Testis (tissue), 2 donors: ENCODE measurements around the gene ABI3BP.

Source experiments
- CTCF ChIP-seq, 3 experiments: fragments of 450-650 bp in 2 of 3; fragments of 200-600 bp in 1 of 3; sonication (generic) in 1 of 3; IDR thresholded peaks; one replicate each; pipeline ENCODE4 v1.5.1; 2016 to 2019; ENCODE audit warnings: antibody characterized with exemption in 3 of 3, mild to moderate bottlenecking in 2 of 3, moderate library complexity in 1 of 3
- POLR2A ChIP-seq: fragments of 450-650 bp; IDR thresholded peaks from one replicate; pipeline ENCODE4 v1.6.1; 2017; ENCODE audit warnings: antibody characterized with exemption, mild to moderate bottlenecking, moderate library complexity

- TF ChIP-seq POLR2A (no peak), CTCF (IDR thresholded peaks at IDR 0.05) (no peak)
Measured at GRCh38 chr3:100972867-100973266, 20.4 kb downstream of the ABI3BP start.
